GM12878 (cell line): ENCODE results near the gene CMTM2. TPM values are rescaled to one million over a fixed set of nuclear protein-coding genes. Genes with fewer than 3 reads are reported as not detected.

Source experiments
- ATAC-seq: fragments of 200-7000 bp; cut with Tn5 transposase; 3 replicates; pipeline ENCODE4 v1.9.1; 2020; ENCODE audit warnings: mild to moderate bottlenecking, moderate library complexity
- BruUV-seq: library from RNA; stranded (reverse); fragments of 400-500 nt; replicated peaks from 2 replicates; lab custom pipeline; 2021; lab: Mats Ljungman, UMichigan
- CTCF ChIA-PET: fragments of 300-600 bp; sonication (Branson Sonifier 250); formaldehyde crosslinking; extraction: SDS; loops from one replicate; lab custom pipeline; 2021; ENCODE audit warnings: inconsistent platforms; lab: Yijun Ruan, JAX
- POLR2A ChIA-PET: fragments of 350-600 bp; formaldehyde crosslinking; extraction: SDS; loops from one replicate; lab custom pipeline; 2021; ENCODE audit warnings: inconsistent platforms; lab: Charles Lee
- RAD21 ChIA-PET: fragments of 300-600 bp; sonication (Branson Sonifier 250); formaldehyde crosslinking; loops from one replicate; lab custom pipeline; 2023; ENCODE audit warnings: antibody characterized with exemption; ENCODE audit not compliant: unreplicated experiment; lab: Charles Lee
- SMC1A ChIA-PET: fragments of 300-600 bp; sonication (Branson Sonifier 250); formaldehyde crosslinking; loops from one replicate; lab custom pipeline; 2023; ENCODE audit not compliant: unreplicated experiment, uncharacterized antibody; lab: Charles Lee
- DNase-seq: peaks from one replicate; pipeline ENCODE4 v3.0.0-alpha.2; 2011; ENCODE audit warnings: low read depth, low spot score
- FAIRE-seq: peaks from 3 replicates; lab custom pipeline; 2011; peaks lifted over from hg19 to GRCh38; lab: Jason Lieb, UNC
- H2AFZ ChIP-seq: 2 replicates; pipeline ENCODE4 v1.6.0; 2011; ENCODE audit warnings: low read depth, low read length, control low read depth; ENCODE audit not compliant: control insufficient read depth
- H3K27ac ChIP-seq: 2 replicates; pipeline ENCODE4 v1.5.1; 2011; ENCODE audit warnings: control low read depth; ENCODE audit not compliant: control insufficient read depth, insufficient read depth
- H3K27me3 ChIP-seq, 2 experiments: replicated peaks in 1 of 2; 2 replicates each; pipeline versions ENCODE4 v1.6.0 to v1.6.1; 2011; ENCODE audit warnings: low read length in 1 of 2; ENCODE audit not compliant: control insufficient read depth in 2 of 2, insufficient read depth in 2 of 2
- H3K36me3 ChIP-seq, 2 experiments: 2 replicates each; pipeline ENCODE4 v1.5.1; 2011; ENCODE audit warnings: low read length in 1 of 2; ENCODE audit not compliant: control insufficient read depth in 2 of 2, insufficient read depth in 2 of 2
- H3K4me1 ChIP-seq: 2 replicates; pipeline ENCODE4 v1.6.1; 2011; ENCODE audit warnings: mild to moderate bottlenecking, low read length, moderate library complexity, mixed read lengths; ENCODE audit not compliant: control insufficient read depth, insufficient read depth
- H3K4me2 ChIP-seq: 2 replicates; pipeline ENCODE4 v1.6.0; 2011; ENCODE audit warnings: control low read depth; ENCODE audit not compliant: control insufficient read depth, insufficient read depth
- H3K4me3 ChIP-seq: fragments of 200-600 bp; sonication (generic); 2 replicates; pipeline ENCODE4 v1.5.1; 2016
- H3K79me2 ChIP-seq: 2 replicates; pipeline ENCODE4 v1.6.0; 2011; ENCODE audit warnings: low read length; ENCODE audit not compliant: control insufficient read depth, insufficient read depth
- H3K9ac ChIP-seq: 2 replicates; pipeline ENCODE4 v1.8.0; 2011; ENCODE audit warnings: low read length, control low read depth, mixed read lengths; ENCODE audit not compliant: control insufficient read depth, insufficient read depth
- H3K9me3 ChIP-seq: replicated peaks from 3 replicates; pipeline ENCODE4 v1.5.1; 2011; ENCODE audit warnings: mild to moderate bottlenecking, low read length; ENCODE audit not compliant: control insufficient read depth, insufficient read depth
- H4K20me1 ChIP-seq: 2 replicates; pipeline ENCODE4 v1.6.0; 2011; ENCODE audit not compliant: control insufficient read depth, insufficient read depth
- BCLAF1 ChIP-seq: fragments of 450-650 bp; IDR thresholded peaks from 2 replicates; pipeline ENCODE4 v1.6.1; 2017; ENCODE audit warnings: antibody characterized with exemption, mild to moderate bottlenecking, moderate library complexity
- CEBPZ ChIP-seq: fragments of 150-350 bp; IDR thresholded peaks from 2 replicates; pipeline ENCODE4 v1.6.1; 2016; ENCODE audit warnings: low read depth, low read length
- CHD2 ChIP-seq: IDR thresholded peaks from 2 replicates; pipeline ENCODE4 v1.6.1; 2011; ENCODE audit warnings: low read depth, low read length, improper control_type of control experiment, borderline replicate concordance
- IRF3 ChIP-seq: fragments of 450-650 bp; IDR thresholded peaks from 2 replicates; pipeline ENCODE4 v1.6.1; 2014; ENCODE audit warnings: mild to moderate bottlenecking
- JUNB ChIP-seq: IDR thresholded peaks from 2 replicates; pipeline ENCODE4 v1.6.1; 2016; ENCODE audit warnings: antibody characterized with exemption, mild to moderate bottlenecking
- MAX ChIP-seq: IDR thresholded peaks from 2 replicates; pipeline ENCODE4 v1.6.1; 2012; ENCODE audit warnings: low read depth, low read length, improper control_type of control experiment
- POU2F2 ChIP-seq: IDR thresholded peaks from 3 replicates; pipeline ENCODE4 v1.6.1; 2011; ENCODE audit warnings: low read depth, mild to moderate bottlenecking, low read length, borderline replicate concordance
- STAT3 ChIP-seq: IDR thresholded peaks from 2 replicates; pipeline ENCODE4 v1.6.1; 2011; ENCODE audit warnings: low read depth, low read length, improper control_type of control experiment
- ZNF687 ChIP-seq: fragments of 450-650 bp; IDR thresholded peaks from 2 replicates; pipeline ENCODE4 v1.6.1; 2017; ENCODE audit warnings: mild to moderate bottlenecking, moderate library complexity
- whole genome bisulfite sequencing: methylation state at CpG from one replicate; pipeline ENCODE4 v1.1.6; 2016; ENCODE audit warnings: low lambda C conversion rate; ENCODE audit not compliant: insufficient replicate concordance, insufficient coverage; ENCODE audit errors: missing lambda C conversion rate; 5-methylcytosine and 5-hydroxymethylcytosine counted together
- in situ Hi-C: fragments of 300-500 bp; cut with MboI; formaldehyde crosslinking; loops from 9 replicates; pipeline ENCODE4 v1.14.3; 2018; ENCODE audit warnings: mixed read lengths
- intact Hi-C: fragments of 100-400 bp; cut with micrococcal nuclease; formaldehyde crosslinking; loops from one replicate; pipeline ENCODE4 v1.14.2; 2022; ENCODE audit not compliant: unreplicated experiment
- polyA plus RNA-seq, 11 experiments: library from polyadenylated mRNA; depleted of rRNA in 4 of 11; unstranded in 6 of 11; stranded (reverse) in 5 of 11; fragments of >200 nt; fragmentation: Nextera tagmentation in 4 of 11; fragmentation: Illumina TruSeq in 1 of 11; extraction: Ambion mirVana in 4 of 11; extraction: Trizol in 1 of 11; gene quantifications; 1 replicate in 1 of 11; 2 replicates in 10 of 11; pipeline versions ENCODE4 v1.2.1 to v1.2.3, GENCODE V29; 2011 to 2016; ENCODE audit warnings: inconsistent platforms in 2 of 11, missing spikeins in 2 of 11, low read depth in 1 of 11
- total RNA-seq, 4 experiments: library from RNA; depleted of rRNA in 3 of 4; stranded (reverse); fragments of >200 nt in 3 of 4; fragmentation: Illumina TruSeq in 1 of 4; extraction: Trizol in 1 of 4; gene quantifications; 2 replicates each; pipeline versions ENCODE4 v1.2.1 to v1.2.3, GENCODE V29; 2013 to 2021

CMTM2 gene
- total and polyA plus RNA-seq, 10 of the 15 experiments (the other 5 are each of a cell fraction or from before 2014, with no cell fraction given): 0.26 to 0.34 TPM; not detected in 8

GRCh38 chr16:66542396-66542795 lies 36.9 kb upstream of the CMTM2 start (continued):
- TF ChIP-seq JUNB: no peak
- no peak for TF ChIP-seq CHD2
- TF ChIP-seq STAT3: no peak
- TF ChIP-seq BCLAF1: no peak
- no peak for TF ChIP-seq MAX

- ChIA-PET POLR2A (interaction anchor here (1.2 to 2.2 kb wide), 3 partner anchors 9 to 16 kb away, joined by 3 to 5 read pairs (median 5); partner anchors contain the start of gene CKLF), CTCF (interaction anchor here (0.9 to 3.0 kb wide), 4 partner anchors 14 to 34 kb away, joined by 3 to 12 read pairs (median 4); no protein-coding TSS in a partner anchor), SMC1A (interaction anchor here (0.6 to 5.3 kb wide), 7 partner anchors 10 to 126 kb away, joined by 3 to 19 read pairs (median 4); no protein-coding TSS in a partner anchor), RAD21 (interaction anchor here (0.7 to 1.8 kb wide), 2 partner anchors 18 to 20 kb away, joined by 3 to 8 read pairs; no protein-coding TSS in a partner anchor)
- BruUV-seq: no TSS peak
- Histone ChIP-seq H3K27ac (no peak overlapping the region), H3K79me2 (no peaks in the 10 kb centered on the region), H3K27me3 (no peaks in the 10 kb centered on the region), H3K4me1 (peaks cover 9% of the 10 kb centered on the region), H3K4me3 (no peak overlapping the region), H4K20me1 (no peaks in the 10 kb centered on the region), H3K36me3 (no peaks in the 10 kb centered on the region), H3K9me3 (no peaks in the 10 kb centered on the region), H2AFZ (no peak overlapping the region), H3K9ac (no peak overlapping the region), H3K4me2 (no peak overlapping the region)
- DNase-seq (no peak), ATAC-seq (no peak), FAIRE-seq (no peak)
- in situ Hi-C loops: loop anchor here (25.0 kb wide), 1 partner anchor 494 kb away; the partner anchor contains the start of gene CBFB
- 23% methylated on average over 6 of the region's 6 CpGs for WGBS
- intact Hi-C loops: no loop called here
- TF ChIP-seq POU2F2 (no peak), ZNF687 (no peak), IRF3 (no peak), CEBPZ (no peak)
Observed at GRCh38 chr16:66543541-66543940, 35.7 kb upstream of the CMTM2 start.
